Neural cell (in vitro differentiated cells): Measurements from ENCODE around the gene TMEM31. TPM values are rescaled to one million over a fixed set of nuclear protein-coding genes. Genes with fewer than 3 reads are reported as not detected.

ENCODE experiments used
- H2AFZ ChIP-seq: fragments of 200-600, 300-800 bp; sonication (generic), shearing (Covaris generic); 2 replicates; pipeline ENCODE4 v1.6.0; 2014; ENCODE audit warnings: low read depth, mild to moderate bottlenecking, antibody characterized with exemption, low read length, moderate library complexity
- H3F3A ChIP-seq: fragments of 200-600 bp; shearing (Covaris generic); 2 replicates; pipeline ENCODE4 v1.6.1; 2016; ENCODE audit warnings: mild to moderate bottlenecking, moderate library complexity, mixed read lengths, antibody characterized with exemption, low read length; ENCODE audit not compliant: insufficient read depth, poor library complexity, severe bottlenecking
- H3K27ac ChIP-seq: fragments of 200-600, 300-800 bp; sonication (generic), shearing (Covaris generic); 2 replicates; pipeline ENCODE4 v1.5.1; 2014; ENCODE audit warnings: mild to moderate bottlenecking, low read length, moderate library complexity
- H3K27me3 ChIP-seq: fragments of 300-800, 200-600 bp; sonication (generic), shearing (Covaris generic); 2 replicates; pipeline ENCODE4 v1.6.0; 2014; ENCODE audit warnings: mild to moderate bottlenecking, low read depth, low read length, moderate library complexity; ENCODE audit not compliant: insufficient read depth
- H3K36me3 ChIP-seq: fragments of 300-800, 200-600 bp; sonication (generic), shearing (Covaris generic); 2 replicates; pipeline ENCODE4 v1.5.1; 2014; ENCODE audit warnings: mild to moderate bottlenecking, antibody characterized with exemption, low read length, moderate library complexity; ENCODE audit not compliant: insufficient read depth
- H3K4me2 ChIP-seq: fragments of 300-800, 200-600 bp; sonication (generic), shearing (Covaris generic); 2 replicates; pipeline ENCODE4 v1.6.0; 2014; ENCODE audit warnings: mild to moderate bottlenecking, low read length
- H3K4me3 ChIP-seq: fragments of 300-800, 200-600 bp; sonication (generic), shearing (Covaris generic); 2 replicates; pipeline ENCODE4 v1.5.1; 2014; ENCODE audit warnings: mild to moderate bottlenecking, low read length, moderate library complexity
- H3K79me2 ChIP-seq: fragments of 200-600 bp; shearing (Covaris generic); replicated peaks from 2 replicates; pipeline ENCODE4 v1.6.0; 2014; ENCODE audit warnings: mild to moderate bottlenecking, low read length, moderate library complexity; ENCODE audit not compliant: insufficient read depth
- H3K9ac ChIP-seq: fragments of 300-800, 200-600 bp; sonication (generic), shearing (Covaris generic); 2 replicates; pipeline ENCODE4 v1.6.1; 2016; ENCODE audit warnings: mild to moderate bottlenecking, low read length, mixed read lengths
- H3K9me2 ChIP-seq: fragments of 200-600 bp; shearing (Covaris generic); 2 replicates; pipeline ENCODE4 v1.6.1; 2016; ENCODE audit warnings: mild to moderate bottlenecking, low read length, mixed read lengths; ENCODE audit not compliant: insufficient read depth
- H3K9me3 ChIP-seq: fragments of 200-600, 300-800 bp; sonication (generic), shearing (Covaris generic); 2 replicates; pipeline ENCODE4 v1.6.1; 2016; ENCODE audit warnings: mild to moderate bottlenecking, mixed run types, low read length, moderate library complexity, mixed read lengths
- H4K20me1 ChIP-seq: fragments of 200-600 bp; shearing (Covaris generic); 2 replicates; pipeline ENCODE4 v1.6.1; 2016; ENCODE audit warnings: mild to moderate bottlenecking, mixed run types; ENCODE audit not compliant: insufficient read depth
- EP300 ChIP-seq: fragments of 450-650 bp; conservative IDR thresholded peaks from 2 replicates; pipeline ENCODE4 v1.6.1; 2014; ENCODE audit warnings: antibody characterized with exemption, mild to moderate bottlenecking, moderate library complexity; ENCODE audit not compliant: poor library complexity, severe bottlenecking
- EZH2 ChIP-seq: fragments of 200-600, 300-800 bp; shearing (Covaris generic), sonication (generic); IDR thresholded peaks from 2 replicates; pipeline ENCODE4 v1.6.1; 2014; ENCODE audit warnings: antibody characterized with exemption, low read length, borderline replicate concordance, mild to moderate bottlenecking; ENCODE audit not compliant: insufficient read depth, poor library complexity, severe bottlenecking
- MXI1 ChIP-seq: fragments of 450-650 bp; conservative IDR thresholded peaks from 2 replicates; pipeline ENCODE4 v1.6.1; 2014; ENCODE audit warnings: antibody characterized with exemption, mild to moderate bottlenecking; ENCODE audit not compliant: poor library complexity, severe bottlenecking
- POLR2AphosphoS5 ChIP-seq: IDR thresholded peaks from 2 replicates; pipeline ENCODE4 v1.6.1; 2012
- RAD21 ChIP-seq: fragments of 450-650 bp; conservative IDR thresholded peaks from 2 replicates; pipeline ENCODE4 v1.6.1; 2014; ENCODE audit warnings: antibody characterized with exemption, mild to moderate bottlenecking, moderate library complexity
- REST ChIP-seq: IDR thresholded peaks from 2 replicates; pipeline ENCODE4 v1.6.1; 2012; ENCODE audit warnings: borderline replicate concordance
- SMC3 ChIP-seq: fragments of 450-650 bp; conservative IDR thresholded peaks from 2 replicates; pipeline ENCODE4 v1.6.1; 2014; ENCODE audit warnings: antibody characterized with exemption, mild to moderate bottlenecking, moderate library complexity; ENCODE audit not compliant: poor library complexity
- TAF1 ChIP-seq: IDR thresholded peaks from 2 replicates; pipeline ENCODE4 v1.6.1; 2012; ENCODE audit warnings: low read depth
- polyA plus RNA-seq: library from polyadenylated mRNA; depleted of rRNA; stranded (reverse); fragments of >200 nt; gene quantifications from 2 replicates; pipeline ENCODE4 v1.2.3, GENCODE V29; 2014
- TF ChIP-seq, protein P1 (sequence below): fragments of 450-650 bp; IDR thresholded peaks from 2 replicates; pipeline ENCODE4 v1.5.1; 2014; ENCODE audit warnings: antibody characterized with exemption, mild to moderate bottlenecking, moderate library complexity; ENCODE audit not compliant: poor library complexity, severe bottlenecking

The TMEM31 gene
- polyA plus RNA-seq, 1 donor from 2014 or later = 1.0 TPM

- Histone ChIP-seq H4K20me1 (no peaks in the 10 kb centered on the region), H3F3A (no peaks in the 10 kb centered on the region), H3K9me2 (no peaks in the 10 kb centered on the region), H3K36me3 (no peaks in the 10 kb centered on the region), H3K9me3 (no peaks in the 10 kb centered on the region), H3K27ac (peak overlapping the region; percentile 96), H3K4me2 (no peak overlapping the region), H3K79me2 (peaks cover 22% of the 10 kb centered on the region), H2AFZ (no peak overlapping the region), H3K27me3 (no peaks in the 10 kb centered on the region), H3K4me3 (no peak overlapping the region), H3K9ac (no peak overlapping the region)
- TF ChIP-seq, protein P1, sequence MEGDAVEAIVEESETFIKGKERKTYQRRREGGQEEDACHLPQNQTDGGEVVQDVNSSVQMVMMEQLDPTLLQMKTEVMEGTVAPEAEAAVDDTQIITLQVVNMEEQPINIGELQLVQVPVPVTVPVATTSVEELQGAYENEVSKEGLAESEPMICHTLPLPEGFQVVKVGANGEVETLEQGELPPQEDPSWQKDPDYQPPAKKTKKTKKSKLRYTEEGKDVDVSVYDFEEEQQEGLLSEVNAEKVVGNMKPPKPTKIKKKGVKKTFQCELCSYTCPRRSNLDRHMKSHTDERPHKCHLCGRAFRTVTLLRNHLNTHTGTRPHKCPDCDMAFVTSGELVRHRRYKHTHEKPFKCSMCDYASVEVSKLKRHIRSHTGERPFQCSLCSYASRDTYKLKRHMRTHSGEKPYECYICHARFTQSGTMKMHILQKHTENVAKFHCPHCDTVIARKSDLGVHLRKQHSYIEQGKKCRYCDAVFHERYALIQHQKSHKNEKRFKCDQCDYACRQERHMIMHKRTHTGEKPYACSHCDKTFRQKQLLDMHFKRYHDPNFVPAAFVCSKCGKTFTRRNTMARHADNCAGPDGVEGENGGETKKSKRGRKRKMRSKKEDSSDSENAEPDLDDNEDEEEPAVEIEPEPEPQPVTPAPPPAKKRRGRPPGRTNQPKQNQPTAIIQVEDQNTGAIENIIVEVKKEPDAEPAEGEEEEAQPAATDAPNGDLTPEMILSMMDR = peak; percentile 79
- peak; percentile 82 for TF ChIP-seq RAD21
- TF ChIP-seq SMC3 = peak; percentile 83
- no peak for TF ChIP-seq REST
These were observed 21.8 kb upstream of the TMEM31 start for GRCh38 chrX:103688946-103689345.

DNA sequence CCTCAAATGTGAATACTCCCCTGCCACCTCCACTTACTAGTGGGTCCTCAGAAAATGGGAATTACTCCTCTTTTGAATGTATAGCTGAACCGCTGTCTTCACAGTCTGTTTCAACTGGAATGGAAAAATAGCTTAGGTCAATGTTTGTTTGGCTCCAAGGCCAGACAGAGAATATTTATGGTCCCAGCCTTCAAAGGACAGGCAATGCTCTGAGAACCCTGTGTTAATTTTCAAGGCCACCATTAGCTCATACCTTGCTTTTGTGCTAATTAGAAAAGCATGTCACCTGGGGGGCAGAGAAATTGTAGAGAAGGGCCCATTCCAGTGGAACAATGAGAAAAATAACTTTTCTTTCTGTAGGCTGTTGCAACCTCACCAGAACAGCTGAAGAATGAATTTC is 19.6 kb upstream of the TMEM31 start:
- peaks cover 1% of the 10 kb centered on the region for H3K79me2 ChIP-seq
- no peak overlapping the region for H2AFZ ChIP-seq
- H4K20me1 ChIP-seq = no peaks in the 10 kb centered on the region
- H3K4me3 ChIP-seq = no peak overlapping the region
- H3K27ac ChIP-seq = no peak overlapping the region
- no peaks in the 10 kb centered on the region for H3K27me3 ChIP-seq
- no peaks in the 10 kb centered on the region for H3K9me2 ChIP-seq
- TF ChIP-seq, protein P1 = no peak
- TF ChIP-seq TAF1 (no peak), REST (no peak), SMC3 (no peak), EZH2 (no peak), MXI1 (no peak), RAD21 (no peak), POLR2AphosphoS5 (no peak), EP300 (no peak)
- H3F3A ChIP-seq = no peaks in the 10 kb centered on the region
- no peak overlapping the region for H3K4me2 ChIP-seq
- no peak overlapping the region for H3K9ac ChIP-seq
- no peaks in the 10 kb centered on the region for H3K36me3 ChIP-seq
- no peaks in the 10 kb centered on the region for H3K9me3 ChIP-seq
